Activated naive CD4-positive, alpha-beta T cell treated with anti-CD3 and anti-CD28 coated beads, Interleukin-2, amount 50 U/mL, for 72 hours (primary cell): ENCODE measurements around the gene GAK. TPM values are rescaled to one million over a fixed set of nuclear protein-coding genes. Genes with fewer than 3 reads are reported as not detected.

ENCODE experiments used
- ATAC-seq, 2 donors: fragments of 150-1000 bp; cut with Tn5 transposase; 2 replicates each; pipeline ENCODE4 v1.10.0; 2021; ENCODE audit warnings: mild to moderate bottlenecking in 2 of 2, moderate library complexity in 2 of 2
- DNase-seq, 2 donors: peaks; one replicate each; pipeline ENCODE4 v3.0.0; 2021 to 2022; ENCODE audit warnings: low spot score in 2 of 2
- H3K27ac Mint-ChIP-seq, 2 donors: one replicate each; pipeline ENCODE4 v1.8.0; 2022; ENCODE audit warnings: mild to moderate bottlenecking in 2 of 2, mixed read lengths in 2 of 2
- H3K36me3 Mint-ChIP-seq, 2 donors: one replicate each; pipeline ENCODE4 v1.8.0; 2022; ENCODE audit warnings: mixed read lengths in 2 of 2
- H3K9me3 Mint-ChIP-seq, 2 donors: one replicate each; pipeline ENCODE4 v1.8.0; 2022; ENCODE audit warnings: mixed read lengths in 2 of 2
- total RNA-seq, 2 donors: library from RNA; stranded (reverse); gene quantifications; one replicate each; pipeline ENCODE4 v1.2.3, GENCODE V29; 2022

Gene GAK
- total RNA-seq, 2 donors from 2014 or later, result 124 to 171 TPM

- DNase-seq (no peak), ATAC-seq (no peak)
- peak overlapping the region in 1 of 2 donors; percentile 9 for H3K27ac Mint-ChIP-seq
- H3K9me3 Mint-ChIP-seq, result no peaks in the 10 kb centered on the region
- peaks cover 0 to 4% of the 10 kb centered on the region in 2 donors for H3K36me3 Mint-ChIP-seq
Observed at GRCh38 chr4:893995-894705, 38.0 kb downstream of the GAK start.

GRCh38 chr4:893276-893994 is 38.7 kb downstream of the GAK start:
- Mint-ChIP-seq H3K27ac (peak overlapping the region in 1 of 2 donors; percentile 9), H3K36me3 (peaks cover 0 to 4% of the 10 kb centered on the region in 2 donors), H3K9me3 (no peaks in the 10 kb centered on the region)
- ATAC-seq (no peak), DNase-seq (no peak)

GRCh38 chr4:892780-893179 is 39.3 kb downstream of the GAK start:
- peaks cover 4 to 9% of the 10 kb centered on the region in 2 donors for H3K36me3 Mint-ChIP-seq
- H3K27ac Mint-ChIP-seq, result no peak overlapping the region
- ATAC-seq, result no peak

GRCh38 chr4:891747-892146 is 40.4 kb downstream of the GAK start:
- Mint-ChIP-seq H3K36me3 (peaks cover 14% of the 10 kb centered on the region in 2 donors), H3K9me3 (peaks cover 6 to 8% of the 10 kb centered on the region in 2 donors), H3K27ac (peak overlapping the region in 1 of 2 donors; percentile 93)
- no peak for ATAC-seq
- DNase-seq, result peak in 1 of 2 donors; percentile 32

More at GRCh38 chr4:892780-893179, 39.3 kb downstream of the GAK start:
- no peak for DNase-seq
- peaks cover 2 to 3% of the 10 kb centered on the region in 2 donors for H3K9me3 Mint-ChIP-seq

- H3K27ac Mint-ChIP-seq, result no peak overlapping the region
- peaks cover 6 to 8% of the 10 kb centered on the region in 2 donors for H3K9me3 Mint-ChIP-seq
- no peak for ATAC-seq
- peaks cover 14% of the 10 kb centered on the region in 2 donors for H3K36me3 Mint-ChIP-seq
- no peak for DNase-seq
Observed at GRCh38 chr4:890036-890695, 42.0 kb downstream of the GAK start.

- Mint-ChIP-seq H3K36me3 (peaks cover 14% of the 10 kb centered on the region in 2 donors), H3K9me3 (peaks cover 6 to 8% of the 10 kb centered on the region in 2 donors), H3K27ac (no peak overlapping the region)
- ATAC-seq (no peak), DNase-seq (no peak)
Observed at GRCh38 chr4:889516-889915, 42.6 kb downstream of the GAK start.

- DNase-seq (no peak), ATAC-seq (no peak)
- Mint-ChIP-seq H3K27ac (peak overlapping the region in 1 of 2 donors; percentile 73), H3K36me3 (peaks cover 14% of the 10 kb centered on the region in 2 donors), H3K9me3 (peaks cover 6 to 8% of the 10 kb centered on the region in 2 donors)
Observed at GRCh38 chr4:888029-888428, 44.1 kb downstream of the GAK start.

GRCh38 chr4:887034-887763 is 44.9 kb downstream of the GAK start:
- H3K9me3 Mint-ChIP-seq, result peaks cover 6 to 8% of the 10 kb centered on the region in 2 donors
- no peak overlapping the region for H3K27ac Mint-ChIP-seq
- H3K36me3 Mint-ChIP-seq, result peaks cover 14% of the 10 kb centered on the region in 2 donors
- DNase-seq (no peak), ATAC-seq (no peak)

GRCh38 chr4:886244-886643 is 45.9 kb downstream of the GAK start:
- H3K9me3 Mint-ChIP-seq, result peaks cover 6 to 8% of the 10 kb centered on the region in 2 donors
- peak overlapping the region in 1 of 2 donors; percentile 44 for H3K27ac Mint-ChIP-seq
- H3K36me3 Mint-ChIP-seq, result peaks cover 14% of the 10 kb centered on the region in 2 donors
- ATAC-seq (no peak), DNase-seq (no peak)

- ATAC-seq (no peak), DNase-seq (no peak)
- Mint-ChIP-seq H3K27ac (no peak overlapping the region), H3K36me3 (peaks cover 14 to 16% of the 10 kb centered on the region in 2 donors), H3K9me3 (peaks cover 6 to 8% of the 10 kb centered on the region in 2 donors)
Observed at GRCh38 chr4:885353-885752, 46.8 kb downstream of the GAK start.

GRCh38 chr4:884896-885295 is 47.2 kb downstream of the GAK start:
- no peak for DNase-seq
- no peak for ATAC-seq
- H3K36me3 Mint-ChIP-seq, result peaks cover 14 to 21% of the 10 kb centered on the region in 2 donors
- peaks cover 6 to 8% of the 10 kb centered on the region in 2 donors for H3K9me3 Mint-ChIP-seq
- peak overlapping the region in 1 of 2 donors; percentile 44 for H3K27ac Mint-ChIP-seq

GRCh38 chr4:884259-884658 is 47.9 kb downstream of the GAK start:
- H3K27ac Mint-ChIP-seq, result no peak overlapping the region
- DNase-seq (no peak), ATAC-seq (no peak)
- H3K9me3 Mint-ChIP-seq, result peaks cover 6 to 8% of the 10 kb centered on the region in 2 donors
- H3K36me3 Mint-ChIP-seq, result peaks cover 14 to 21% of the 10 kb centered on the region in 2 donors

- ATAC-seq (no peak), DNase-seq (no peak)
- Mint-ChIP-seq H3K9me3 (peaks cover 6 to 8% of the 10 kb centered on the region in 2 donors), H3K27ac (peak overlapping the region; percentile 33 to 78), H3K36me3 (peaks cover 17 to 27% of the 10 kb centered on the region in 2 donors)
Observed at GRCh38 chr4:883377-884095, 48.6 kb downstream of the GAK start.

- Mint-ChIP-seq H3K27ac (no peak overlapping the region), H3K36me3 (peaks cover 13 to 24% of the 10 kb centered on the region in 2 donors), H3K9me3 (peaks cover 3 to 4% of the 10 kb centered on the region in 2 donors)
- ATAC-seq, result no peak
- DNase-seq, result no peak
Observed at GRCh38 chr4:882646-883045, 49.5 kb downstream of the GAK start.

GRCh38 chr4:881709-882108 is 50.4 kb downstream of the GAK start:
- DNase-seq, result no peak
- Mint-ChIP-seq H3K9me3 (no peaks in the 10 kb centered on the region), H3K36me3 (peaks cover 9 to 24% of the 10 kb centered on the region in 2 donors), H3K27ac (no peak overlapping the region)
- ATAC-seq, result no peak
